ENCODE data around the gene WDR18. TPM values are rescaled to one million over a fixed set of nuclear protein-coding genes. Genes with fewer than 3 reads are reported as not detected.

Gene WDR18
- total RNA-seq, 1 donor, result 15.1 TPM

DNA sequence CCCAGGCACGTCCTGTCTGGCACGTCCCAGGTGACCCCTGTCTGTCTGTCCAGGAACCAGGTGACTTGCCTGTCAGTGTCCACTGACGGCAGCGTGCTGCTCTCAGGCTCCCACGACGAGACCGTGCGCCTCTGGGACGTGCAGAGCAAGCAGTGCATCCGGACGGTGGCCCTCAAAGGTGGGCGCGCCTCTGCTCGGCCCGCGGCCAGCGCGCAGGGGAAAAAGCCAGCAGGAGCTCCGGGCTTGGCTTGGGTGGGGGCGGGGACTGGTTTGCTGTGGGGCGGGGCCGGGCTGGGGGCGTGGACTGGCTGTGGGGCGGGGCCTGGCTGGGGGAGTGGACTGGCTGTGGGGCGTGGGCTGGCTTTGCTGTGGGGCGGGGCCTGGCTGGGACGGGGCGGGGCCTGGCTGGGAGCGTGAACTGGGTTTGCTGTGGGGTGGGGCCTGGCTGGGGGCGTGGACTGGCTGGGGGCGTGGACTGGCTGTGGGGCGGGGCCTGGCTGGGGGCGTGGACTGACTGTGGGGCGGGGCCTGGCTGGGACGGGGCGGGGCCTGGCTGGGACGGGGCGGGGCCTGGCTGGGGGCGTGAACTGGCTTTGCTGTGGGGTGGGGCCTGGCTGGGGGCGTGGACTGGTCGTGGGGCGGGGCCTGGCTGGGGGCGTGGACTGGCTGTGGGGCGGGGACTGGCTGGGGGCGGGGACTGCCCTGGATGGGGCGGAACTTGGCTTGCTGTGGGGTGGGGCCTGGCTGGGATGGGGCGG, 7.2 kb downstream of the WDR18 start:
- Histone ChIP-seq H3K9me3 (ENCODE audit: low read depth, low read length) (no peaks in the 10 kb centered on the region), H3K27me3 (ENCODE audit: insufficient read depth, low read length) (peaks cover 10% of the 10 kb centered on the region), H3K4me1 (ENCODE audit: insufficient read depth, low read length) (peaks cover 6% of the 10 kb centered on the region), H3K4me3 (ENCODE audit: low read length) (no peak overlapping the region)

DNA sequence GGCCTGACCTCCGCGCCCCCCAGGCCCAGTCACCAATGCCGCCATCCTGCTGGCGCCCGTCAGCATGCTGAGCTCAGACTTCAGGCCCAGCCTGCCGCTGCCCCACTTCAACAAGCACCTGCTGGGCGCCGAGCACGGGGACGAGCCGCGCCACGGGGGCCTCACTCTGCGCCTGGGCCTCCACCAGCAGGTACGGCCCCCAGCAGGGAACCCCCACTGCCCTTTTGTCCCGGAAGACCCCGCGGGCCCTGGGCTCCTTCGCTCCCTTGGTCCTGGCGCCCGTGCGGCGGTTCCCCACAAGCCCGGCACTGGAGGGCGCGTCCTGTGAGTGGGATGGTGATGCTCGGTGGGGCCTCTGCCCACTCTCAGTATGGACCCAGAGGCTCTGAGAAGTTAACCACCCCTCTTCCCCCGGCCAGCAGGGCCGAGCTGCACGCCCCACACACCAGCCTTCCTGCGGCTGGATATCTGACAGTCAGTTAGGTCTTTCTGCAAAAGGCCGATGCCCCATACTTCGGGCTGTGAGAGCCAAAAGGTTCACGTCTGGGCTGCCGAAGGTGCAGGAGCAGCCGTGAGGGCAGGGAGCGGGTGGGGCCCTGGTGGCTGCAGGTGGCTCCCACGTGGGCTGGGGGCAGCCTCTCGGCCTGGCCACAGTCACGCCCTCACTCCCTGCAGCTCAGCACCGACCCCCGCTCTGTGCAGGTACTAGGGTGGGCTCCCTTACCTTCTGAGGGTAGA, 8.0 kb downstream of the WDR18 start:
- H3K27me3 ChIP-seq (ENCODE audit: insufficient read depth, low read length), result peaks cover 12% of the 10 kb centered on the region
- H3K4me3 ChIP-seq (ENCODE audit: low read length), result no peak overlapping the region
- peaks cover 10% of the 10 kb centered on the region for H3K4me1 ChIP-seq (ENCODE audit: insufficient read depth, low read length)
- no peaks in the 10 kb centered on the region for H3K9me3 ChIP-seq (ENCODE audit: low read depth, low read length)

DNA sequence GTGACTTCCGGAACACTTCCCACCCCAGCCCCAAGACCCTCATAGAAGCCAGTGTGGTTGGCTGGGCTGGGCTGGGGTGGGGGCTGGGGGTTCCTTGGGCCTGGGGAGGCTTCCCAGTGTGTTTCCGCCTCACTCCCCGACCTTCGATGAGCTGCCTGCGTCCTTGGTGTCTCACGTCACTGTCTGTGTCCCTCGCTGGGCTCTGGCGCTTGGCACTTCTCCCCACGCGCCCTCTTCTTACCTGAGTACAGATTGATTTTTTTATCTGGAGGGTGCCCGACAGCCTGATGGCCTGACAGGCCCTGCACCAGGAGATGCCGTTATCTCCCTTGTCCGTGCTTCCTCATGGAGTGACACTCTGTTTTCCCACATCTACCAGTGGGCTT, 8.5 kb downstream of the WDR18 start:
- H3K4me3 ChIP-seq (ENCODE audit: low read length), result no peak overlapping the region
- H3K9me3 ChIP-seq (ENCODE audit: low read depth, low read length), result no peaks in the 10 kb centered on the region
- H3K27me3 ChIP-seq (ENCODE audit: insufficient read depth, low read length), result peaks cover 18% of the 10 kb centered on the region
- peaks cover 10% of the 10 kb centered on the region for H3K4me1 ChIP-seq (ENCODE audit: insufficient read depth, low read length)

DNA sequence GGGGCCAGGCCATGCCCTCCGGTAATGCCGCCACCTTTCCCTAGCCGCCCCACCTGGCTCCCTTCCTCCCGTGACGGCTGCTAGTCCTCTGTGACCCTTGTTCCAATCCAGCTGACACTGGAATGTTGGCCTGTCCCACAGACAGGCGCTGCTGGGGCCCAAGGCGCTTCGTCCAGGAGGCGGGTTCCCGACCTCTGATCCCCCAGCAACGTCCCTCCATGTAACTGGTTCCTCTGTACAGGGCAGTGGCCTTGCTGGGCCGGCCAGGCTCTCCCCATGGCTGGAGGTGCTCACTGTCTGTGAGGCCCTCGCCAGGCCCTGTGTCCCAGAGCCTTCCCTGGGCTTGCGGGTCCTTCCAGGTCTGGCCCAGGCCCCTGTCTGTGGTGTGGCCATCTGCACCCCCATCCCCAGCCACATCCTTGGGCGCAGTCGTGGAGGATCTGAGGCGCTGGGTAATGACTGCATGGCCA, 9.3 kb downstream of the WDR18 start:
- Histone ChIP-seq H3K9me3 (ENCODE audit: low read depth, low read length) (no peaks in the 10 kb centered on the region), H3K4me1 (ENCODE audit: insufficient read depth, low read length) (peaks cover 10% of the 10 kb centered on the region), H3K4me3 (ENCODE audit: low read length) (no peak overlapping the region), H3K27me3 (ENCODE audit: insufficient read depth, low read length) (peaks cover 25% of the 10 kb centered on the region)

DNA sequence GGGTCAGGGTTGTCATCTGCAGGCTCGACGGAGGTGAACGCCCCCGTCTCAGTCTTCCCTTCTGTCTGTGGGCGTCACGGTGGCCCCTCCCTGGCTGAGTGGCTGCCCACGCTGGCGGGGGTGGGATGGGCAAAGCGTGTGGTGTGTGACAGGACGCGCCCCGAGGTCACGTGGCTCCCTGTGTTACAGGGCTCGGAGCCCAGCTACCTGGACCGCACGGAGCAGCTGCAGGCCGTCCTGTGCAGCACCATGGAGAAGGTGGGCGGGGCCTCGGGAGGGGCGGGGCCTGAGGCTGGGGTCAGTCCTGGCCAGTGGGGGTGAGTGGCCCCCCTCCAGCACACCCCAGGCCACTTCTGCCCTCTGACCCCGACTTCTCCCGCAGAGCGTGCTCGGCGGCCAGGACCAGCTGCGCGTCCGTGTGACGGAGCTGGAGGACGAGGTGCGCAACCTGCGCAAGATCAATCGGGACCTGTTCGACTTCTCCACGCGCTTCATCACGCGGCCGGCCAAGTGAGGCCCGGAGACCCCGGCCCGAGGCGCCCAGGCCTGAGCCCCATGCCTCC, 9.8 kb downstream of the WDR18 start:
- Histone ChIP-seq H3K9me3 (ENCODE audit: low read depth, low read length) (no peaks in the 10 kb centered on the region), H3K4me3 (ENCODE audit: low read length) (no peak overlapping the region), H3K27me3 (ENCODE audit: insufficient read depth, low read length) (peaks cover 28% of the 10 kb centered on the region), H3K4me1 (ENCODE audit: insufficient read depth, low read length) (peaks cover 10% of the 10 kb centered on the region)

DNA sequence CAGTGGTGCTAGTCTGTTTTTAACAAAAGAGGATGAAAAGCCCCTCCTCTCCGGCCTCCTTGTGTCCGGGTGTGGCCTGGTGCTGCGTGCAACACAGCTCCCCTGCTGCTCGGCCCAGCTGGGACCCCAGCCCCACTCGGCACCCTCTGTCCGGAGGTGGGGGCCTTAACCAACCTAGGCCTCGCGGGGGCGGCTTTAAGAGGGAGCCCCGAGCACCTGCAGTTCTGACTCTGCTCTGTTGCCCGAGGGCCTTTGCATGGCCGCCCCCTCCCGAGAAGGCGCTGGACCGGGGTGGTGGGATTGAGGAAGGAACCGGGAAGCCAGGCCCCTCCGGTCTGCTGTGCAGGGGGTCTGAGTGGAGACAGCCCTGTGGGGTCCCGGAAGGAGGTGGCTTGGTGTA, 10.4 kb downstream of the WDR18 start:
- H3K27me3 ChIP-seq (ENCODE audit: insufficient read depth, low read length), result peaks cover 34% of the 10 kb centered on the region
- H3K9me3 ChIP-seq (ENCODE audit: low read depth, low read length), result no peaks in the 10 kb centered on the region
- peaks cover 10% of the 10 kb centered on the region for H3K4me1 ChIP-seq (ENCODE audit: insufficient read depth, low read length)
- no peak overlapping the region for H3K4me3 ChIP-seq (ENCODE audit: low read length)

DNA sequence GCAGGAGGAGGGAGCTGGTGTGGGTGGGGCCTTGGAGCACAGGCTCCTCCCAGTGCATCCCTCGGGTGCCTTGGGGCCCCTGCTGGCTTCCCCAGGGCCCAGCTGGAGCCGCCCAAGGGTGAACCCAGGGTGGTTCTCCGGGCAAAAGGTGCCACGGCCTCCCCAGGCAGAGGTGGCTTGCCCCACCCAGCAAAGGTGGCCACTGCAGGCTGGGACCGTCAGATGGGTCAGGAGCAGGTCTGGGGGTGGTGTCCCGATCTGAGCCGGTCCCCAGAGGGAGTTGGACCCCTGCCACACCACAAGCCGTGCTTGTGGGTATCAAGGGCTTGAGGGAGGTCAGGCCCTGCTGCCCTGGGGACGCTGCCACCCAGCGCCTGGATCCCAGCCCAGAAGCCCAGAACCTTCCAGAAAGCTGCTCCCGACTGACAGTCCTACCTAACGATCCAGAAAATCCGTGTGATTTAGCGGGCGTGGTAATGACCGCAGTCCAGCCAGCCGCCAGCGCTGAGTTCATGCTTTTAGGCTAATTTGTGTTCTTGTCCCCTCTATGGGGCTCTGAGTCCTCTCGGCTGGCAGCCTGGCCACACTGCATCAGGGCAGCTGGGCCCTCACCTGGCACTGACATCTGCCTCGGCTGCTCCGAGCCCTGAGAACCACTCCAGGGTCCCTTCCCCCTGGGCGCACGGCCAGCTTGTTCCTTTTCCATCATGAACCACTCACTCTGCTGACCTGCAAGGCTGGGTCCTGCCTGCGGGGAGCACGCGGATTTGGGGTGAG, 11.1 kb downstream of the WDR18 start:
- Histone ChIP-seq H3K4me3 (ENCODE audit: low read length) (no peak overlapping the region), H3K27me3 (ENCODE audit: insufficient read depth, low read length) (peaks cover 36% of the 10 kb centered on the region), H3K4me1 (ENCODE audit: insufficient read depth, low read length) (peaks cover 10% of the 10 kb centered on the region), H3K9me3 (ENCODE audit: low read depth, low read length) (no peaks in the 10 kb centered on the region)

DNA sequence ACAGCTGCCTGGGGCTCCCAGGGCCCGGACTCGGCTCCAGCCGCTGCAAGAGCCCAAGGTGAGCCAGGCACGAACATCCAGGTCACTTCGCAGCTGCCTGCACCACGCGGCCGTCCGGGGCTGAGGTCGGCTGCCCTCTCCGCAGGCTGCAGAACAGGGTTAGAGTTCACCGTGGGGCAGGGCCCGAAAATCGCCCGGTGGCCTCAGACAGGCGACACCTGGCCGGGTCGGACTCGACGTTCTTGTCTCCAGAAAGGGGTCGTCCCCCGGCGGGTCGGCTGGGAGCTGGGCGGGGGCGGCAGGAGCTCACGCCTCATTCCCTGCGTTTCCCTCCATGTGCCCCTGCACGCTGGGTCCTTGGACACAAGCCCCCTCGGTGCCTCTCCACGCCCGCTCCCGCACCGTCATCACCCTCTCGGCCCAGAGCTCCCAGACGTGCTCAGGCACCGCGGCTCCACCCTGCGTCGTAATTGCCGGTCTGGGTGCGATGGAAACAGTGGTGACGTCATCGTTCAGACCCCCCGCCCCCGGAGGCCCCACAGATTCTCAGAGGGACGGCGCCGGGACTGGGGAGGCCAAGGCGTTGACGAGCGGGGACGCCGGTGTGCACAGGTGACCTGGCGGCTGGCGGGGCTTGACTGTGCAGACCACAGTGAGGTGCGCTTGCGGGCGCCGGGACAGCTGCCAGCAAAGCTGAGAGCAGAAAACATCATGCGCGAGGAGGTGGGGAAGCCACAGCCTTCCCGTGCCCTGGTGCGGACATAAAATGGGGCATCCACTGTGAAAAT, 12.1 kb downstream of the WDR18 start:
- Histone ChIP-seq H3K9me3 (ENCODE audit: low read depth, low read length) (no peaks in the 10 kb centered on the region), H3K4me1 (ENCODE audit: insufficient read depth, low read length) (peaks cover 17% of the 10 kb centered on the region), H3K27me3 (ENCODE audit: insufficient read depth, low read length) (peaks cover 41% of the 10 kb centered on the region), H3K4me3 (ENCODE audit: low read length) (no peak overlapping the region)

DNA sequence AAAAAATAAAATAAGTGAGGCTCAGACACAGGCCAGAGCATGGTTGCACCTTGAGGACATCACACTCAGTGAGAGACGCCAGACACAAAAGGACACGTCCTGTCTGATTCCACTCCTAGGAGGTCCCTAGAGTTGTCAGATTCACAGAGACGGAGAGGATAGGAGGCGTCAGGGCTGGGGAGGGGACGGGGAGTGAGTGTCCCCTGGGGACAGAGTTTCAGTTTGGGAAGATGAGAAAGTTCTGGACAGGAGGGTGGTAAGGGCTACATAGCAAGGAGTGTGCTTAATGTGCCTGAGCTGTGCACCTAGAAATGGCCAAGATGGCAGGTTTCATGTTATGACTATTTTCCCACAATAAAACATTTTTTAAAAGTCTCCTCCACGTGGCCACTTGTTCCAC, 13.9 kb downstream of the WDR18 start:
- Histone ChIP-seq H3K4me1 (ENCODE audit: insufficient read depth, low read length) (peaks cover 24% of the 10 kb centered on the region), H3K9me3 (ENCODE audit: low read depth, low read length) (no peaks in the 10 kb centered on the region), H3K27me3 (ENCODE audit: insufficient read depth, low read length) (peaks cover 44% of the 10 kb centered on the region), H3K4me3 (ENCODE audit: low read length) (no peak overlapping the region)

DNA sequence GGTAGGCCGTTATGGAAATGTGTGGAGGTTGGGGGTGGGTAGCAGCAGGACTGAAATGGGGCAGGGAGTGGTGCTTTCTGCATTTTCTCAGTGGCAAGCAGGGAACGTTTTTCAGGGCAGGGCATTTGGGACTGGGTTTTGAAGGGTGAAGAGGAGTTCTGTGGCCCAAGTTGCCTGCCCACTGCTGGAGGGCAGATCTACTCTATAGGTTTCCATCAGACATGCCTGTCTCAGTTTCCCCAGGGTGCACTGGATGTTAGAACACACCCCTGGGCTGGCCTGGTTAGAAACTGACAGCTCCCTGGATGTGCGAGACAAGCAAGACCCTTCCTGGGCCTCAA, 15.2 kb downstream of the WDR18 start:
- Histone ChIP-seq H3K4me1 (ENCODE audit: insufficient read depth, low read length) (peaks cover 24% of the 10 kb centered on the region), H3K4me3 (ENCODE audit: low read length) (no peak overlapping the region), H3K27me3 (ENCODE audit: insufficient read depth, low read length) (peaks cover 44% of the 10 kb centered on the region), H3K9me3 (ENCODE audit: low read depth, low read length) (no peaks in the 10 kb centered on the region)

DNA sequence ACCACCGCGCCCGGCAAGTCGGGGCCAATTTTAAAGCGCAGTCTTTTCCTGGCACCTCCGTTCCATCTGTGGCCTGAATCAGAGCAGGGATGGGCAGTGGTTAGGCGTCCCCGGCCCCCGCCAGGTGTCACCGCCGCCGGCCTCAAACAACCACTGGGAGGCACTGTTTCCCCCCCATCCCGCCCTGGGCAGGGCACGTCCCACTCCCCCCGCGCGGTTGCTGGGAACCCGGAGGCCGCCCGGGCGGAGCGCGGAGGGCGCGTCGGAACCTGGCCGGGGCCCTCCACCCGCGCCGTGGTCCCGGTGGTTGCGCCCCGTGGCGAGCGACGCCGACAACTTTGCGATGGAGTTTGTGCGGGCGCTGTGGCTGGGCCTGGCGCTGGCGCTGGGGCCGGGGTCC, 15.9 kb downstream of the WDR18 start, which contains the start of gene GRIN3B:
Gene GRIN3B, plus strand, starts transcription at position 325 of the 400 bp plus-strand sequence. Its CDS starts 19 bp downstream, at position 344.
- no peak within 1 kb of the TSS for H3K4me3 ChIP-seq (ENCODE audit: low read length)
- H3K27me3 ChIP-seq (ENCODE audit: insufficient read depth, low read length), result peaks cover 44% of the 10 kb centered on the region

DNA sequence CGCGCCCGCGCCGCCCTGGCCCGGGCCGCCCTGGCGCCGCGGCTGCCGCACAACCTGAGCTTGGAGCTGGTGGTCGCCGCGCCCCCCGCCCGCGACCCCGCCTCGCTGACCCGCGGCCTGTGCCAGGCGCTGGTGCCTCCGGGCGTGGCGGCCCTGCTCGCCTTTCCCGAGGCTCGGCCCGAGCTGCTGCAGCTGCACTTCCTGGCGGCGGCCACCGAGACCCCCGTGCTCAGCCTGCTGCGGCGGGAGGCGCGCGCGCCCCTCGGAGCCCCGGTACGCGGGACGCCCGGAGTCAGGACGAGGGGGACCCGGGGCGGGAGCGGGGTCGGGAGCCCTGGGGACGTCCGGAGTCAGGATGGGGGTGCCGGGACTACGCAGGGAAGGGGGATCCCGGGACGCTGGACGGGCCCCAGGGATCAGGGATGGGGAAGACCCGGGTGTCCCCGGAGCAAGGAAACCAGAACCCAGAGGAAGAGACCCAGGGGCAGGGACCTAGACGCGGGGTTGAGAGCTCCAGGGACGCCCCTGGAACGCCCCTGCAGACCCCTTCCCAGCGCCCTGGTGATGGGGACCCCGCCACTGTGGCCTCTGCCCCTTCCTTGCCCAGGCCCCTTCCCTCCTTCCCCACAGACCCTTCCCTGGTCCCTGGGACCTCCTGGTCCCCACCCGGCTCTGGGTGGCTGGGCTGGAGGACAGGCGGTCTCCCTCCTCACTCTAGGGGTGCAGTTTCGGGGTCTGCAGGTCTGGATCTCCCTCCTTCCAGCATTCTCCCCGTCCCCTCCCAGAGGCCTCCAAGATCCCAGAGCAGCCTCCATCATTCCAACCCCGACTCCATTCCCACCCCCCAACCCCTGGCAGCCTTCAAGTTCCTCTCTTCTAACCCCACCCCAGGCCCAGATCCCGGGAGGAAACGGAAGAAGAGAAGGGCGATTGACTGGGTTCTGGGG, 16.7 kb downstream of the WDR18 start:
- H3K27me3 ChIP-seq (ENCODE audit: insufficient read depth, low read length), result peaks cover 39% of the 10 kb centered on the region
- H3K4me3 ChIP-seq (ENCODE audit: low read length), result no peak overlapping the region
- no peaks in the 10 kb centered on the region for H3K9me3 ChIP-seq (ENCODE audit: low read depth, low read length)
- peaks cover 22% of the 10 kb centered on the region for H3K4me1 ChIP-seq (ENCODE audit: insufficient read depth, low read length)

More for the DNA sequence above, 15.9 kb downstream of the WDR18 start, which contains the start of gene GRIN3B:
- Histone ChIP-seq H3K9me3 (ENCODE audit: low read depth, low read length) (no peaks in the 10 kb centered on the region), H3K4me1 (ENCODE audit: insufficient read depth, low read length) (peaks cover 24% of the 10 kb centered on the region)

DNA sequence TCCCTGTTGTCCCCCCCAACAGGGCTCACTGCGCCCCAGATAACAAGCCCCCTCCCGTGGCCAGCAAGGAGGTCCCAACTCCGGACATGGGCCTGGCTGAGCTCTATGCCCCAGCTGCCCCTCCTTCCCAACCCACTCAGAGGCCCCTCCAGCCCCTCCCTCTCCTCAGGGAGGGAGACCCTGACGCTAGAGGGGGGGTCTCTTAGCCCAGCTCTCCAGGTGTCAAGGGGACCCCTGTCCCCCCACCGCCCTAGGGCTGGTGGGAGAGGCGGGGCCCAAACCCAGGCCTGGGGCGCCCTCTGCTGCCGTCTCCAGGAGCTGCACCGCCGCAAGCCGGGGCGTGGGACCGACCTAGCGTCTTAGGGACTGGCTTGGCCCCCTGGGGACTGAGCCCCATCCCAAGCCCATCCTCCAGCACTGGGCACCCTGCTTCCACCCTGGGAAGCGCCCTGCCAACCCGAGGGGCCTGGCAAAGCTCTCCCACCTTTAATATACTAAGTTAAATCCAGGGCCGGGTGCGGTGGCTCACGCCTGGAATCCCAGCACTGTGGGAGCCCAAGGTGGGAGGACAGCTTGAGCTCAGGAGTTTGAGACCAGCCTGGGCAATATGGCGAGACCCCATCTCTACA, 17.5 kb downstream of the WDR18 start:
- Histone ChIP-seq H3K4me3 (ENCODE audit: low read length) (no peak overlapping the region), H3K9me3 (ENCODE audit: low read depth, low read length) (no peaks in the 10 kb centered on the region), H3K27me3 (ENCODE audit: insufficient read depth, low read length) (peaks cover 34% of the 10 kb centered on the region), H3K4me1 (ENCODE audit: insufficient read depth, low read length) (peaks cover 15% of the 10 kb centered on the region)
